WTC11 (cell line): ENCODE data around the gene NAALADL2.

Source experiments
- CREB1 ChIP-seq: sonication (generic); formaldehyde crosslinking; IDR thresholded peaks from 2 replicates; pipeline ENCODE4 v1.8.0; 2023; ENCODE audit warnings: mild to moderate bottlenecking, missing genetic modification reagents
- FOXP1 ChIP-seq: sonication (generic); formaldehyde crosslinking; IDR thresholded peaks from 2 replicates; pipeline ENCODE4 v1.8.0; 2022; ENCODE audit warnings: missing genetic modification reagents, mild to moderate bottlenecking, moderate library complexity, borderline replicate concordance
- MAX ChIP-seq: sonication (generic); formaldehyde crosslinking; IDR thresholded peaks from 2 replicates; pipeline ENCODE4 v1.8.0; 2022; ENCODE audit warnings: mild to moderate bottlenecking, missing genetic modification reagents
- NR3C1 ChIP-seq: sonication (generic); formaldehyde crosslinking; conservative IDR thresholded peaks from 2 replicates; pipeline ENCODE4 v1.8.1; 2023; ENCODE audit warnings: low read depth, mild to moderate bottlenecking, missing genetic modification reagents
- PRDM15 ChIP-seq: sonication (generic); formaldehyde crosslinking; IDR thresholded peaks from 2 replicates; pipeline ENCODE4 v1.8.0; 2022; ENCODE audit warnings: missing genetic modification reagents
- SMAD3 ChIP-seq: sonication (generic); formaldehyde crosslinking; IDR thresholded peaks from 2 replicates; pipeline ENCODE4 v1.8.0; 2022; ENCODE audit warnings: missing genetic modification reagents, mild to moderate bottlenecking, borderline replicate concordance
- TP53 ChIP-seq: sonication (generic); formaldehyde crosslinking; IDR thresholded peaks from 2 replicates; pipeline ENCODE4 v1.8.1; 2023; ENCODE audit warnings: mild to moderate bottlenecking, missing genetic modification reagents
- ZNF121 ChIP-seq: sonication (generic); formaldehyde crosslinking; IDR thresholded peaks from 2 replicates; pipeline ENCODE4 v1.8.0; 2023; ENCODE audit warnings: missing genetic modification reagents
- ZNF232 ChIP-seq: sonication (generic); formaldehyde crosslinking; IDR thresholded peaks from 2 replicates; pipeline ENCODE4 v1.8.0; 2022; ENCODE audit warnings: mild to moderate bottlenecking, missing genetic modification reagents
- ZNF416 ChIP-seq: fragments of 250-450 bp; sonication (Bioruptor Pico); IDR thresholded peaks from 2 replicates; pipeline ENCODE4 v1.9.0; 2021; ENCODE audit warnings: mild to moderate bottlenecking, inconsistent platforms
- ZNF423 ChIP-seq: fragments of 250-450 bp; sonication (Bioruptor Pico); IDR thresholded peaks from 2 replicates; pipeline ENCODE4 v2.1.2; 2022; ENCODE audit warnings: mild to moderate bottlenecking, moderate library complexity
- TF ChIP-seq, protein P1 (sequence below): fragments of 200-600 bp; IDR thresholded peaks from 2 replicates; pipeline ENCODE4 v1.8.0; 2022; ENCODE audit warnings: antibody characterized with exemption
- TF ChIP-seq, protein P2 (sequence below): sonication (generic); formaldehyde crosslinking; IDR thresholded peaks from 2 replicates; pipeline ENCODE4 v1.8.1; 2023; ENCODE audit warnings: mild to moderate bottlenecking, missing genetic modification reagents, moderate library complexity
- TF ChIP-seq, protein P3 (sequence below): sonication (generic); formaldehyde crosslinking; IDR thresholded peaks from 2 replicates; pipeline ENCODE4 v1.8.1; 2022; ENCODE audit warnings: low read depth, missing genetic modification reagents, borderline replicate concordance

- TF ChIP-seq, protein P1, sequence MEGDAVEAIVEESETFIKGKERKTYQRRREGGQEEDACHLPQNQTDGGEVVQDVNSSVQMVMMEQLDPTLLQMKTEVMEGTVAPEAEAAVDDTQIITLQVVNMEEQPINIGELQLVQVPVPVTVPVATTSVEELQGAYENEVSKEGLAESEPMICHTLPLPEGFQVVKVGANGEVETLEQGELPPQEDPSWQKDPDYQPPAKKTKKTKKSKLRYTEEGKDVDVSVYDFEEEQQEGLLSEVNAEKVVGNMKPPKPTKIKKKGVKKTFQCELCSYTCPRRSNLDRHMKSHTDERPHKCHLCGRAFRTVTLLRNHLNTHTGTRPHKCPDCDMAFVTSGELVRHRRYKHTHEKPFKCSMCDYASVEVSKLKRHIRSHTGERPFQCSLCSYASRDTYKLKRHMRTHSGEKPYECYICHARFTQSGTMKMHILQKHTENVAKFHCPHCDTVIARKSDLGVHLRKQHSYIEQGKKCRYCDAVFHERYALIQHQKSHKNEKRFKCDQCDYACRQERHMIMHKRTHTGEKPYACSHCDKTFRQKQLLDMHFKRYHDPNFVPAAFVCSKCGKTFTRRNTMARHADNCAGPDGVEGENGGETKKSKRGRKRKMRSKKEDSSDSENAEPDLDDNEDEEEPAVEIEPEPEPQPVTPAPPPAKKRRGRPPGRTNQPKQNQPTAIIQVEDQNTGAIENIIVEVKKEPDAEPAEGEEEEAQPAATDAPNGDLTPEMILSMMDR, result no peak
- no peak for TF ChIP-seq CREB1 (CRISPR knock-in tag)
- TF ChIP-seq NR3C1 (CRISPR knock-in tag), result no peak
- no peak for TF ChIP-seq TP53 (CRISPR knock-in tag)
- TF ChIP-seq PRDM15, result no peak
- no peak for TF ChIP-seq ZNF121 (CRISPR knock-in tag)
- TF ChIP-seq FOXP1 (CRISPR knock-in tag), result no peak
- TF ChIP-seq, protein P2, sequence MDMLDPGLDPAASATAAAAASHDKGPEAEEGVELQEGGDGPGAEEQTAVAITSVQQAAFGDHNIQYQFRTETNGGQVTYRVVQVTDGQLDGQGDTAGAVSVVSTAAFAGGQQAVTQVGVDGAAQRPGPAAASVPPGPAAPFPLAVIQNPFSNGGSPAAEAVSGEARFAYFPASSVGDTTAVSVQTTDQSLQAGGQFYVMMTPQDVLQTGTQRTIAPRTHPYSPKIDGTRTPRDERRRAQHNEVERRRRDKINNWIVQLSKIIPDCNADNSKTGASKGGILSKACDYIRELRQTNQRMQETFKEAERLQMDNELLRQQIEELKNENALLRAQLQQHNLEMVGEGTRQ (CRISPR knock-in tag), result no peak
- TF ChIP-seq, protein P3, sequence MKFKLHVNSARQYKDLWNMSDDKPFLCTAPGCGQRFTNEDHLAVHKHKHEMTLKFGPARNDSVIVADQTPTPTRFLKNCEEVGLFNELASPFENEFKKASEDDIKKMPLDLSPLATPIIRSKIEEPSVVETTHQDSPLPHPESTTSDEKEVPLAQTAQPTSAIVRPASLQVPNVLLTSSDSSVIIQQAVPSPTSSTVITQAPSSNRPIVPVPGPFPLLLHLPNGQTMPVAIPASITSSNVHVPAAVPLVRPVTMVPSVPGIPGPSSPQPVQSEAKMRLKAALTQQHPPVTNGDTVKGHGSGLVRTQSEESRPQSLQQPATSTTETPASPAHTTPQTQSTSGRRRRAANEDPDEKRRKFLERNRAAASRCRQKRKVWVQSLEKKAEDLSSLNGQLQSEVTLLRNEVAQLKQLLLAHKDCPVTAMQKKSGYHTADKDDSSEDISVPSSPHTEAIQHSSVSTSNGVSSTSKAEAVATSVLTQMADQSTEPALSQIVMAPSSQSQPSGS, result no peak
- no peak for TF ChIP-seq ZNF423 (CRISPR knock-in tag)
- TF ChIP-seq MAX, result no peak
- TF ChIP-seq ZNF232 (CRISPR knock-in tag), result no peak
- no peak for TF ChIP-seq ZNF416 (CRISPR knock-in tag)
- no peak for TF ChIP-seq SMAD3
These were observed 662.3 kb downstream of the NAALADL2 start for GRCh38 chr3:175521406-175521805.
